Endothelial cell of umbilical vein (primary cell): Measurements from ENCODE around the gene MAS1L. TPM values are rescaled to one million over a fixed set of nuclear protein-coding genes. Genes with fewer than 3 reads are reported as not detected.

Source experiments
- BruUV-seq: library from RNA; stranded (reverse); fragments of 400-500 nt; replicated peaks from 2 replicates; lab custom pipeline; 2021; lab: Mats Ljungman, UMichigan
- CTCF ChIA-PET: fragments of 300-600, 350-600 bp; sonication (Branson Sonifier 250); formaldehyde crosslinking; loops from one replicate; lab custom pipeline; 2021; ENCODE audit warnings: antibody characterized with exemption, inconsistent platforms; lab: Charles Lee
- POLR2A ChIA-PET: fragments of 300-600, 350-600 bp; sonication (Branson Sonifier 250); formaldehyde crosslinking; loops from one replicate; lab custom pipeline; 2021; ENCODE audit warnings: antibody characterized with exemption, inconsistent platforms; lab: Charles Lee
- DNase-seq: peaks from one replicate; pipeline ENCODE4 v3.0.0-alpha.2; 2011; ENCODE audit warnings: low read depth, low spot score
- FAIRE-seq: peaks from 2 replicates; lab custom pipeline; 2011; peaks lifted over from hg19 to GRCh38; lab: Jason Lieb, UNC
- H2AFZ ChIP-seq: 2 replicates; pipeline ENCODE4 v1.6.0; 2012; ENCODE audit warnings: low read depth, low read length, control low read depth, inconsistent platforms
- H3K27ac ChIP-seq: 2 replicates; pipeline ENCODE4 v1.5.1; 2011; ENCODE audit warnings: low read depth, mild to moderate bottlenecking, control low read depth, low read length, moderate library complexity; ENCODE audit not compliant: insufficient read depth
- H3K27me3 ChIP-seq, 2 experiments: 2 replicates each; pipeline versions ENCODE4 v1.6.0 to v1.6.1; 2011; ENCODE audit warnings: low read length in 2 of 2, mixed read lengths in 1 of 2; ENCODE audit not compliant: control insufficient read depth in 2 of 2, insufficient read depth in 2 of 2
- H3K36me3 ChIP-seq, 2 experiments: 2 replicates in 1 of 2; 3 replicates in 1 of 2; pipeline ENCODE4 v1.5.1; 2011; ENCODE audit warnings: low read length in 2 of 2, mild to moderate bottlenecking in 1 of 2, moderate library complexity in 1 of 2; ENCODE audit not compliant: control insufficient read depth in 2 of 2, insufficient read depth in 2 of 2; ENCODE audit errors: extremely low read depth in 1 of 2
- H3K4me1 ChIP-seq: 3 replicates; pipeline ENCODE4 v1.5.1; 2011; ENCODE audit warnings: mild to moderate bottlenecking, low read length; ENCODE audit not compliant: control insufficient read depth, insufficient read depth; ENCODE audit errors: extremely low read depth
- H3K4me2 ChIP-seq: 2 replicates; pipeline ENCODE4 v1.6.1; 2011; ENCODE audit warnings: low read length, control low read depth, mixed read lengths; ENCODE audit not compliant: insufficient read depth
- H3K4me3 ChIP-seq, 3 experiments: fragments of 200-600 bp in 1 of 3; sonication (generic), shearing (Covaris generic) in 1 of 3; replicated peaks in 1 of 3; 2 replicates each; pipeline ENCODE4 v1.5.1; 2011 to 2016; ENCODE audit warnings: control low read depth in 3 of 3, low read length in 3 of 3, mild to moderate bottlenecking in 2 of 3, inconsistent platforms in 1 of 3, low read depth in 1 of 3, moderate library complexity in 1 of 3; ENCODE audit not compliant: insufficient read depth in 1 of 3
- H3K79me2 ChIP-seq: 2 replicates; pipeline ENCODE4 v1.6.0; 2012; ENCODE audit warnings: low read length, inconsistent platforms; ENCODE audit not compliant: control insufficient read depth, insufficient read depth
- H3K9ac ChIP-seq: replicated peaks from 2 replicates; pipeline ENCODE3; 2011; ENCODE audit warnings: low read length, control low read depth; ENCODE audit not compliant: insufficient read depth; ENCODE audit errors: extremely low read depth
- H3K9me1 ChIP-seq: replicated peaks from 3 replicates; pipeline ENCODE4 v1.6.0; 2011; ENCODE audit warnings: mild to moderate bottlenecking, low read length; ENCODE audit not compliant: control insufficient read depth, insufficient read depth; ENCODE audit errors: extremely low read depth
- H3K9me3 ChIP-seq: replicated peaks from 2 replicates; pipeline ENCODE4 v1.5.1; 2012; ENCODE audit warnings: low read length, inconsistent platforms; ENCODE audit not compliant: control insufficient read depth, insufficient read depth
- H4K20me1 ChIP-seq: replicated peaks from 2 replicates; pipeline ENCODE3; 2011; ENCODE audit warnings: mild to moderate bottlenecking, low read length; ENCODE audit not compliant: control insufficient read depth, insufficient read depth; ENCODE audit errors: extremely low read depth
- CTCF ChIP-seq, 2 donors: IDR thresholded peaks; 1 replicate in 1 of 2; 2 replicates in 1 of 2; pipeline ENCODE4 v1.5.1; 2011; ENCODE audit warnings: low read length in 2 of 2, mild to moderate bottlenecking in 2 of 2, moderate library complexity in 2 of 2, control low read depth in 1 of 2, inconsistent platforms in 1 of 2, low read depth in 1 of 2; ENCODE audit not compliant: insufficient read depth in 1 of 2; ENCODE audit errors: extremely low read depth in 1 of 2
- EZH2 ChIP-seq: IDR thresholded peaks from 2 replicates; pipeline ENCODE4 v1.6.1; 2012; ENCODE audit warnings: borderline replicate concordance, low read depth, mild to moderate bottlenecking, moderate library complexity, low read length, inconsistent platforms; ENCODE audit not compliant: severe bottlenecking
- FOS ChIP-seq: IDR thresholded peaks from 2 replicates; pipeline ENCODE4 v1.6.1; 2011; ENCODE audit warnings: mild to moderate bottlenecking, low read length, moderate library complexity, borderline replicate concordance; ENCODE audit not compliant: insufficient read depth
- GATA2 ChIP-seq: IDR thresholded peaks from 2 replicates; pipeline ENCODE4 v1.7.0; 2011; ENCODE audit warnings: low read depth, mild to moderate bottlenecking, moderate library complexity, mixed read lengths, low read length; ENCODE audit not compliant: insufficient read length, insufficient read depth
- JUN ChIP-seq: IDR thresholded peaks from 2 replicates; pipeline ENCODE4 v1.6.1; 2011; ENCODE audit warnings: borderline replicate concordance, low read depth; ENCODE audit not compliant: insufficient read length, insufficient read depth
- MAX ChIP-seq: IDR thresholded peaks from 2 replicates; pipeline ENCODE4 v1.6.1; 2011; ENCODE audit not compliant: insufficient read depth, insufficient read length
- MYC ChIP-seq: IDR thresholded peaks from one replicate; pipeline ENCODE4 v1.6.1; 2011; ENCODE audit warnings: mild to moderate bottlenecking, low read depth, low read length
- POLR2A ChIP-seq: IDR thresholded peaks from 2 replicates; pipeline ENCODE4 v1.6.1; 2012; ENCODE audit warnings: low read depth, mild to moderate bottlenecking, control low read depth, low read length
- POLR2AphosphoS5 ChIP-seq: IDR thresholded peaks from 2 replicates; pipeline ENCODE4 v1.6.1; 2012; ENCODE audit warnings: low read depth, mild to moderate bottlenecking, control low read depth, low read length, moderate library complexity; ENCODE audit not compliant: insufficient read depth
- dilution Hi-C: fragments of 300-500 bp; cut with MboI; formaldehyde crosslinking; loops from one replicate; pipeline ENCODE4 v1.15.0; 2019; ENCODE audit warnings: low sequenced_read_pairs; ENCODE audit not compliant: extremely low pct_ligation_motif_present
- intact Hi-C: fragments of 100-400 bp; cut with micrococcal nuclease; formaldehyde crosslinking; loops from one replicate; pipeline ENCODE4 v1.10.0; 2022
- polyA plus RNA-seq, 4 experiments: library from polyadenylated mRNA; depleted of rRNA in 3 of 4; stranded (reverse) in 3 of 4; unstranded in 1 of 4; fragments of >200 nt; gene quantifications; 2 replicates each; pipeline versions ENCODE4 v1.2.1 to v1.2.3, GENCODE V29; 2011 to 2012; ENCODE audit warnings: missing spikeins in 1 of 4
- total RNA-seq: library from RNA; stranded (reverse); gene quantifications from 2 replicates; pipeline ENCODE4 v1.2.3, GENCODE V29; 2021

MAS1L gene
- total and polyA plus RNA-seq, 2 donors (not counting 3 experiments of a cell fraction or from before 2014, with no cell fraction given) = not detected

GRCh38 chr6:29465279-29465678, 22.5 kb downstream of the MAS1L start:
- no peaks in the 10 kb centered on the region for H4K20me1 ChIP-seq
- no peaks in the 10 kb centered on the region for H3K9me1 ChIP-seq
- no peaks in the 10 kb centered on the region for H3K36me3 ChIP-seq
- H3K4me1 ChIP-seq = no peaks in the 10 kb centered on the region
- no peak overlapping the region for H3K9ac ChIP-seq
- no TSS peak for BruUV-seq
- no peak overlapping the region for H3K4me2 ChIP-seq
- H3K4me3 ChIP-seq = no peak overlapping the region
- H2AFZ ChIP-seq = no peak overlapping the region
- ChIA-PET POLR2A (no interaction called here), CTCF (no interaction called here)
- intact Hi-C loops = no loop called here
- H3K9me3 ChIP-seq = no peaks in the 10 kb centered on the region
- TF ChIP-seq JUN (no peak), POLR2AphosphoS5 (no peak), MAX (no peak), CTCF (IDR thresholded peaks at IDR 0.05; ENCODE audit: extremely low read depth in 1 of 2, insufficient read depth in 1 of 2, low read depth in 1 of 2, low read length in 2 of 2) (no peak), EZH2 (no peak), GATA2 (no peak), POLR2A (no peak), MYC (no peak), FOS (no peak)
- FAIRE-seq = no peak
- H3K27me3 ChIP-seq = no peaks in the 10 kb centered on the region
- no peaks in the 10 kb centered on the region for H3K79me2 ChIP-seq
- H3K27ac ChIP-seq = no peak overlapping the region
- dilution Hi-C loops = no loop called here
- DNase-seq = no peak
